IMR-90 (cell line): Measurements from ENCODE around the gene TIGD7.

ENCODE experiments used
- BHLHE40 ChIP-seq: fragments of 150-350 bp; IDR thresholded peaks from 2 replicates; pipeline ENCODE4 v1.6.1; 2016; ENCODE audit warnings: mild to moderate bottlenecking, low read depth, low read length
- TF ChIP-seq, protein P1 (sequence below): conservative IDR thresholded peaks from 2 replicates; pipeline ENCODE4 v1.5.1; 2012; ENCODE audit warnings: mild to moderate bottlenecking, low read depth, low read length, improper control_type of control experiment

DNA sequence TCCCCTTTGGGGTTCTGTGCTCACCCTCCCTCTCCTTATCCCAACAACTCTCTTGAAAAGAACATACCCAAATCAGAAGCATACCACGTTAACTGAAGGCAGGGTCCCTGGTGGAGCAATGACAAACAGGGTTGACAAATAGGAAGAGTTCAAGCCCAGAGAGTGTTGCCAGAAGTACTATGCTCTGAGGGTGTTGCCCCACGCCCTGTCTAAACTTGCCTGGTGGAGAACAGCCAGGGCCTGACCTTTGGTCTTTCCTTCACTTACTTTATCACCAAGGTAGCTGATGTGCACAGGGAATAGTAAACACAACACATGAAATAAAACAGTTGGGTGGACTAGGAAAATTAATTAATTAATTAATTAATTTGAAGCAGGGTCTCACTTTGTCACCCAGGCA, 23.4 kb upstream of the TIGD7 start:
- TF ChIP-seq, protein P1, sequence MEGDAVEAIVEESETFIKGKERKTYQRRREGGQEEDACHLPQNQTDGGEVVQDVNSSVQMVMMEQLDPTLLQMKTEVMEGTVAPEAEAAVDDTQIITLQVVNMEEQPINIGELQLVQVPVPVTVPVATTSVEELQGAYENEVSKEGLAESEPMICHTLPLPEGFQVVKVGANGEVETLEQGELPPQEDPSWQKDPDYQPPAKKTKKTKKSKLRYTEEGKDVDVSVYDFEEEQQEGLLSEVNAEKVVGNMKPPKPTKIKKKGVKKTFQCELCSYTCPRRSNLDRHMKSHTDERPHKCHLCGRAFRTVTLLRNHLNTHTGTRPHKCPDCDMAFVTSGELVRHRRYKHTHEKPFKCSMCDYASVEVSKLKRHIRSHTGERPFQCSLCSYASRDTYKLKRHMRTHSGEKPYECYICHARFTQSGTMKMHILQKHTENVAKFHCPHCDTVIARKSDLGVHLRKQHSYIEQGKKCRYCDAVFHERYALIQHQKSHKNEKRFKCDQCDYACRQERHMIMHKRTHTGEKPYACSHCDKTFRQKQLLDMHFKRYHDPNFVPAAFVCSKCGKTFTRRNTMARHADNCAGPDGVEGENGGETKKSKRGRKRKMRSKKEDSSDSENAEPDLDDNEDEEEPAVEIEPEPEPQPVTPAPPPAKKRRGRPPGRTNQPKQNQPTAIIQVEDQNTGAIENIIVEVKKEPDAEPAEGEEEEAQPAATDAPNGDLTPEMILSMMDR: no peak
- TF ChIP-seq BHLHE40: no peak
